HG03565 (cell line): Measurements from ENCODE around the gene TYRP1.

Experiments
- ATAC-seq: cut with Tn5 transposase; IDR thresholded peaks from one replicate; pipeline ENCODE4 v1.9.1; 2021; ENCODE audit warnings: mild to moderate bottlenecking, moderate library complexity; ENCODE audit not compliant: unreplicated experiment

Gene TYRP1

GRCh38 chr9:12730198-12730597 lies 37.0 kb downstream of the TYRP1 start:
- no peak for ATAC-seq

DNA sequence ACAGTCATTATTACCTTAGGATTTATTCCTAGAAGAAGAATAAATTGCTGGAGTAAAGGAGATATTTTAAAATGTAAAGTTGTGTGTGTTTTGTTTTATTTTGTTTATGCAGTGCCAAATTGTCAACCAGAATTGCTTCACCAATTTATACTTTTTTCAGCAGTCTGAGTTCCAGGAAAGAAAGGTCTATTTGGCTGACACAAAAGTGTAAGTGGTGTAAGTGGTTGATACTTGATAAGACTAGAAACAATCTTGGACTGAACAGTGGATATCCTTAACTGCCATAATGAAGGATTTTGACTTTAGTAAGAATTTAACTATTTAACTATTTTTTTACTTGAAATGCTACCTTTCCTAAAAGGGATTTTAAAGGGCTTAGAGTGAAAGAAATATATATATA lies 37.7 kb downstream of the TYRP1 start:
- no peak for ATAC-seq

DNA sequence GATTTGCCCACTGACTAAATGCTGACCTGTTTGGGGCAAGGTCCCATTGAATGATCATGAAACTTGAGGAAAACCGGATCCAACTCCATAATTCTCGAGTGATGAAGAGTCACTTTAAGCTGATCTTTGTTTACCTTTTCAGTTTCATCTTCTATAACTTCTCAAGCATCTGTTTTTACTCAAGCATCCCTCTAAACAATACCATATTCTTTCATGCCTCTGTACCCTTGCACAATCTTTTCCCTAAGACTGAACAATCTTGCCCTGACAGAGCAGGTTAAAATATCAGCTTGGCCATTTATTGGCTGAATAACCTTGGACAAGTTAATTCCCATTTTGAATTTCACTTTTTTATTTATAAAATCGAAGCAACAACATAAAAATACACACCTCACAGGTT lies 39.8 kb downstream of the TYRP1 start:
- ATAC-seq: no peak

- peak; percentile 56 for ATAC-seq
These were observed 42.5 kb downstream of the TYRP1 start for GRCh38 chr9:12735665-12736064.

GRCh38 chr9:12737871-12738270 lies 44.7 kb downstream of the TYRP1 start:
- no peak for ATAC-seq

DNA sequence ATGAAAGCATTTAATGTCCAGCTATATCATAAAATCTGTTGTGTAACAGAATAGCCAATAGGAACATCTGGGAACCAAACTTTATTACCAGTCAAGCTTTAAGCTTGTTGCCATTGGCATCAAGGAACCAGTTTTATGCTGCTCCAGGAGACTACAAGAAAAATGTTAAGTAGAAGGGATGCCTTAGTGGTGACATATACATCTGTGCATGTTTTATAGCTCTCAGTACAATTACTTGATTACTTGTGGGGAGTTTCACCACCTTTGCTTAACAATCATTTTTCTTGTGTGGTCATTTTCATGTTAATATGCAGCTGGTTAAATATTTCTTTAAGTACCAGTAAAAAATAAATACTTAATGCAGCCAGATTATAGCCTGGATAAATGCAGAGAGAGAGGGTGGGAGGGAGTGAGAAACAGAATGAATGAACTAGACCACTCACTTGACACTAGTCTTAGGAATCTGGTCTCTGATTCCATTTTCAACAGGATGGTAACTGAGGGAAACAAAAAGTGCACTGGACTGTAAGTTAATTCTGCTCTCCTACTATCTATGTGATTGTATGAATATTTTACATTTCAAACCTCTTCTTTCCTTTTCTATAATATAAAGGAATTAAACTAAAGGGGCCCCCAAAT lies 45.9 kb downstream of the TYRP1 start:
- no peak for ATAC-seq

GRCh38 chr9:12740845-12741244 lies 47.7 kb downstream of the TYRP1 start:
- ATAC-seq: no peak

- ATAC-seq: no peak
These were observed 54.8 kb downstream of the TYRP1 start for GRCh38 chr9:12748016-12748415.

GRCh38 chr9:12748954-12749353 lies 55.8 kb downstream of the TYRP1 start:
- ATAC-seq: no peak

- ATAC-seq: no peak
These were observed 60.7 kb downstream of the TYRP1 start for GRCh38 chr9:12753931-12754330.

DNA sequence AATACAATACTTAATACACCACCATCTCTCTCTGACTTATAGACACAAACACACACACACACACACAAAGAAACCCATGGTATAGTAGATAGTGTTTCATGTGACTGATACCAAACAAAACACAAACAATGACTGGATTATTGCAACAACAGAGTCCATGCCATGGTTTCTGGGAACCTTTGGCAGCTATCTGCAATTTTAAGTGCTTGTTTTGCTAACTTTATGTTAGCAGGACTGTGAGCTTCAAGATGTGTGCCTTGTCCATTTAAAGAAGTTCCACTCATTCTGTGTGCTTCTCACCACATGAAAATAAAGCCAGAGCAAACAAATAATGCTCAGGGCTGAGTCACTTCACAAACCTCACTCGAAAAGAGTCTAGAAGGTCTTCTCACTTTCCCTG lies 66.6 kb downstream of the TYRP1 start:
- ATAC-seq: no peak
